DMS 273 treated with DMSO at 0.1 percent for 48 hours (cell line): Measurements from ENCODE around the gene LSM14A.

Experiments
- DNase-seq: peaks from one replicate; lab custom pipeline; 2025; lab: John Stamatoyannopoulos, UW

LSM14A gene

DNA sequence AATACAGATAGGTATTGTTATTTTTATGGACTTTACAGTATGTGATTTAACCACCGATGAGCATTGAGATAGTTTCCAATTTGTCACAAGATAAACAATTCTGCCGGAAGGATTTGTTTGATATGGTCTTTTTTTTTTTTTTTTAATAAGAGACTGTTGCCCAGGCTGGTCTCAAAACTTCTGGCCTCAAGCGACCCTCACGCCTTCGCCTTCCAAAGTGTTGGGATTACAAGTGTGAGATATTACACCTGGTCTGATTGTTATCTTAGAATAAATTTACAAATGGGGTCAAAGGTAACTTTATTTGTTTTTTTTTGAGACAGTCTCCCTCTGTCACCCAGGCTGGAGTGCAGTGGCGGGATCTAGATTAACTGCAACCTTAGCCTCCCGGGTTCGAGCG, 83.2 kb downstream of the LSM14A start:
- DNase-seq: no peak

DNA sequence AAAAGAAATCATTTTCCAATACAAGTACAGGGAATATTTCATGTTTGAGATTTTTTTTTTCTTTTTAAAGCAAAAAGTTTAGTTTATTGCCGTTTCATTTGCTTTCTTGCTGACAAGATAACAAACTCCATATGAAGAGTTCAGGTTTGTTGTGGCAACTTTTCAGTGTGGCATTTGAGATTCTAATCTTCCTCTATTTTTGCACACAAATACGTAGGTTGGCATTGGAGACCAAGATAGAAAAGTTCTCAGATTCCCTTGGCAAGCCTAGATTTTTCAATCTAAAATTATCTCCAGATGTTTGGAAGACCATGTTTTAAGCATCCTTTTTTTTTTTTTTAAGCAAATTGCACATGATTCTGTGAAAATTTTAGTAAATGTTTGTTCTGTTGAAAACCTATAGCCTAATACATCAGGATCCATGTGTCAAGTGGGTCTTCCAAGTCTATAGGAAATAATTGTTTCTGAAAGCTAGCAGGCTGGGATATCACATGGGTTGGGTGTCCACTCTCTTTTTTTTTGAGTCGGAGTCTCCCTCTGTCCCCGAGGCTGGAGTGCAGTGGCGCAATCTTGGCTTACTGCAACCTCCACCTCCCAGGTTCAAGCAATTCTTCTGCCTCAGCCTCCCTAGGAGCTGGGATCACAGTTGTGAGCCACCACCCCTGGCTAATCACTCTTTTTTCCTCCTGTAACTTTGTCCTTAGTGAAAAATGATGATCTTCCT, 84.7 kb downstream of the LSM14A start:
- DNase-seq: no peak

DNA sequence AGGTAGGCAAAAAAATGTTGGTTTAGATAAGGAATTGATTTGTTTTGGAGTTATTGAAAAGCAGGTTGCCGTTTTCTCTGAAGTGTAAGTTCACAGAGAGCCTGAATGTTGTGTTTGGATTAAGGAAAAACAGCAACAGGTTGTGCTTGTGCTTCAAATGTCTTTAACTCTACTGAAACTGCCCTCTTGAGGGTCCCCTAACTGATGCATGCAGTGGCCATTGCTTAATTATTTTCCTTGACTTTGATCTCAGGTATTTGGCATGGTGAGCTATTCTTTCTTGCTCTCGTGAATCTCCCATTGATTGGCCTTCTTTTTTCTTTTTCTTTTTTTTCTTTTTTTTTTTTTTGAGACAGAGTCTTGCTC, 85.2 kb downstream of the LSM14A start:
- DNase-seq: no peak

DNA sequence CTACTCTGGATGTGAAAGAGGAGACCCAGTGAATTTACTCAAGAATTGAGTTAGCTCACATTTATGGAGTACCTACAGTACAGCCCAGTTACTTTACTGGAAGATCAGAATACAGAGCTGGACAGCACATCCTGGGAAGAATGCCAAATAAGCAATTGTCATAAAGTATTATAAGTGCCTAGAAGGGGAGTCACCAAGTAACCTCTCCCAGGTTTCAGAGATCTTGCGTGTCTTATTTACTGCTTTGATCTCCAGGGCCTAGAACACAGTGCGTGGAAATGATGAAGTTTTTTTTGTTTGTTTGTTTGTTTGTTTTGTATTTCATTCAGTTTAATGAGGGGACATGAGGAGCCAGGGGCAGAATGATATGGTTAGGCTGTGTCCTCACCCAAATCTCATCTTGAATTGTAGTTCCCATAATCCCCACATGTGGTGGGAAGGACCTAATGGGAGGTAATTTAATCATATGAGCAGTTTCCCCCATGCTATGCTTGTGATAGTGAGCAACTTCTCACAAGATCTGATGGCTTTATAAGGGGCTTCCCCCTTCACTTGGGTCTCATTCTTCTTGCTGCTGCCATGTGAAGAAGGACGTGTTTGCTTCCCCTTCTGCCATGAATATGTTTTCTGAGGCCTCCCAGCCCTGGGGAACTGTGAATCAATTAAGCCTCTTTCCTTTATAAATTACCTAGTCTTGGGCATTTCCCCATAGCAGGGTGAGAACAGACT, 87.2 kb downstream of the LSM14A start:
- no peak for DNase-seq

DNA sequence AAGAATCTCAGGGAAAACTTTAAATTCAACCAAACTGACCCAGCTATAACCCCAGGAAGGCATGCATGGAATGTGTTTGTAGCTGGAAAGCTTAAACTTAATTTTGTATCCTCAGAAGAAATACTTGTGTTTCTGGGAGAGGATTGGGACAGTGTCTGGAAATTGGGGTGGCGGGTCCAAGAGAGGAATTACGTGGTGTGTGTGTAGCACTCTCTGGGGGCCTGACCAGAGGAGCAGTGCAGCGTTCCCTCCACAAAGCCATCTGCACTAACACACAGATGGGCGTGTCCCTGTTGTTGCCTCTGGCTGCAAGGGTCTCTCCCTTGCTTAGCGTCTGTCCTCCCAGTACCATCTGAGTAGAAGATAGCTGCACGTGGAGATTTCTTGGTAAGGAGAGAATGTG, 88.5 kb downstream of the LSM14A start:
- no peak for DNase-seq

- no peak for DNase-seq
These were observed 89.2 kb downstream of the LSM14A start for GRCh38 chr19:34261334-34262109.

GRCh38 chr19:34263745-34264237, 91.5 kb downstream of the LSM14A start:
- DNase-seq: no peak

GRCh38 chr19:34265221-34265650, 92.9 kb downstream of the LSM14A start:
- DNase-seq: no peak

- no peak for DNase-seq
These were observed 96.8 kb downstream of the LSM14A start for GRCh38 chr19:34269081-34269480.

DNA sequence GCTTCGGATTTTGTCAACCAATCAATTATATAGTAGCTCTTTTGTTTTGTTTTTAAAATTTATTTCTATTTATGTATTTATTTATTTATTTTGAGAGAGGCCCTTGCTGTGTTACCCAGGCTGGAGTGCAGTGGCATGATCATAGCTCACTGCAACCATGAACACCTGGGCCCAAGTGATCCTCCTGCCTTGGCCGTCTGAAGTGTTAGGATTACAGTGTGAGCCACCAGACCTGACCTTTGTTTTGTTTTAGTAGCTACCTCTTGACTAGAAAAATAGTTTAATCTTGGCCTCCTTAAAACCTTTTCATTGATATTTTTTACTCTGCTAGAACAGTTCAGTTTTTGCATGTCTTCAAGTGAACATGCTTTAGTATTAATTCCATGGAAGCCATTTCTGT, 97.2 kb downstream of the LSM14A start:
- DNase-seq: no peak

- DNase-seq: no peak
These were observed 97.8 kb downstream of the LSM14A start for GRCh38 chr19:34269968-34270621.

DNA sequence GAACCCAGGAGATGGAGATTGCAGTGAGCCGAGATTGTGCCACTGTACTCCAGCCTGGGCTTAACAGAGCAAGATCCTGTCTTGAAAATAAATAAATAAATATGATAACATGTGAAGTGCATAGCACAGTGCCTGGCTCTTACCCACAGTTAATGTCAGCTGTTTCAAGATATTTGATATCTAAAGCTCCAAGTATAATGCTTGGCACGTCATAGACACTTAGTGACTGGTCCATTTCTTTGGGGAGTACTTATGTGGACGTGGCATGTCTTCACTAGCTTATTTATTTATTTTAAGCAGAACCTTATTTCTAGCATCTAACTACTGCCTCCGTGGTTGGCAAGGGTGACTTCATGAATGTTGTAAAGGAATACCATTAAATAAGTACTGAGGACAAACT, 100.8 kb downstream of the LSM14A start:
- DNase-seq: no peak

- DNase-seq: no peak
These were observed 102.1 kb downstream of the LSM14A start for GRCh38 chr19:34274284-34274826.

DNA sequence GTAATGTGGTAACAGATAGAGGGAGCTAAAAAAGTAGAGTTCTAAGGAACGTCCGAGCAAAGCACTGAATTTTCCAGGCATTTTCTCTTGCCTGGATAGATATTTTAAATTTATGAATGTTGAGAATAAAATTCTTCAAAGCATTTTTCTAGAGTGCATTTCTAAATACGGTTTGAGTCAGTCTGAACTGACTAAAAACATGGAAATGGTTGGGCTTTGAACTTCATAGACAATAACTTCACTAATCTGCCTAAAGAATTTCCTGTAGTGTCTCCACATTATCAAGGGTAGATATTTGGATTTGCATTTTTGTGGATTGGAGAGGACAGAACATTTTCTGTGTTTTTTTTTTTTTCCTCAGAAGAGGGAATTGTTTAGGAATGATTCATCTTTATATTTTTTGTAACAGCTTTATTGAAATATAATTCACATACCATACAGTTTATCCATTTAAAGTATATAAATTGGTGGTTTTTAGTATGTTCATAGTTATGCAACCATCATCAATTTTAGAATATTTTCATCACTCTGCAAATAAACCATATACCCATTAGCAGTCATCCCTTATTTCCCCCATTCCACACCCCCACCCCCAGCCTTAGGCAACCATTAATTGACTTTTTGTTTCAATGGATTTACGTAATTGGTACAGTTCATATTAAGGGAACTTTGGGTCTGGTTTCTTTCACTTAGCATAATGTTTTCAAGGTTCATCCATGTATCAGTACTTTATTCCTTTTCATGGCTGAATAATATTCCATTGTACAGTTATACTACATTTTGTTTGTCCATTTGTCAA, 102.7 kb downstream of the LSM14A start:
- no peak for DNase-seq

GRCh38 chr19:34275705-34276104, 103.4 kb downstream of the LSM14A start:
- no peak for DNase-seq

DNA sequence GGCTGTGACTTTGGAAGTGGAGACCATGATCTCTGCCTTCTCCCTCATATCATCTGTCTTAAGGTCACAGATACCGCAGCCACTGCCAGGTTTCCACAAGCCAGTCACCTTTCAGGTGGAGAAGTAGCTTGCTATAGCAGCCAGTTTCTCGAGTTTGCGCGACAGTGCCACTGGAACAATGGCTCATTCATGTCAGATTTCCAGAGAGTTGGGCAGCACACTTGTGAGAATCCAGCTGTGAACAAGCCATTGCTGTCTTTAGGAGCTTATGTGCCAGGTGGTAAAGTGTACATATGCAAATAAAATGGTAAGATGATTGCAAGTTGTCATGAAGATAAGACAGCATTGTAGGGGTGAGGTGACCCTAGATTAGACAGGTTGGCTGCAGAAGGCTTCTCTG, 104.3 kb downstream of the LSM14A start:
- no peak for DNase-seq

DNA sequence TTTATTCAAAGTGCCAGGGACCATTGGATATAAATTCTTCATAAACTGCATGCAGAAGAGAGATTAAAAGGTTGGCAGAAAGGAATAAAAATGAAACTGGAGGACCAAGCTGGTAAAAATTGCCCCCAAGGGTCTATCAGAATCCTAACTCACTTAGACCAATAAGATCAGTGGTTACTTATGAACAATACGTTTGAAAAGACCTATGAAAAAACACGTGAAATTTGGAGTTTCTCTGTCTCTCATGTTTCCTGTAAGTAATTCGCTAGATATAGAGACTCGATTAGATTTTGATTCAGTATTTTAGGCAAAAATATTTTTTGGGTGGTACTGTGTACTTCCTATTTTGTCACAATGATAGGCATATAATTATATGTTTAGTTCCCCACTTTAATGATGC, 104.9 kb downstream of the LSM14A start:
- no peak for DNase-seq

DNA sequence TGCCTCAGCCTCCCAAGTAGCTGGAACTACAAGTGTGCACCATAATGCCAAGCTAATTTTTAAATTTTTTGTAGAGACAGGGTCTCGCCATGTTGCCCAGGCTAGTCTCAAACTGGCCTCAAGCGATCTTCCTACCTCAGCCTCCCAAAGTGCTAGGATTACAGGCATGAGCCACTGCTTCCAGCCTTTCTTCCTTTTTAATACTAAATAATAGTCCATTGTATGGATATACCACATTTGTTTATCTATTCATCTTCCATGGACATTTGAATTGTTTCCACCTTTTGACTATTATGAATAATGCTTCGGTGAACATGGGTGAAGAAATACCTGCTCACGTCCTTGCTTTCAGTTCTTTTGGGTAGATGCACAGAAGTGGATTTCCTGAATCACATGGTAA, 106.5 kb downstream of the LSM14A start:
- DNase-seq: no peak
